NB4 (cell line): ENCODE measurements around the gene TRRAP.

Source experiments
- CTCF ChIP-seq: IDR thresholded peaks from one replicate; pipeline ENCODE4 v1.5.1; 2012; ENCODE audit warnings: low read depth, low read length
- MAX ChIP-seq: IDR thresholded peaks from 2 replicates; pipeline ENCODE4 v1.6.1; 2011; ENCODE audit warnings: low read depth, low read length
- MYC ChIP-seq: IDR thresholded peaks from 2 replicates; pipeline ENCODE4 v1.6.1; 2011; ENCODE audit warnings: low read depth, low read length
- POLR2A ChIP-seq: IDR thresholded peaks from 2 replicates; pipeline ENCODE4 v1.6.1; 2011; ENCODE audit warnings: mild to moderate bottlenecking; ENCODE audit not compliant: insufficient read length; ENCODE audit errors: extremely low read depth

GRCh38 chr7:98998821-98999725, 120.7 kb downstream of the TRRAP start:
- TF ChIP-seq POLR2A (no peak), CTCF (no peak), MAX (no peak), MYC (no peak)
